HG03354 (cell line): ENCODE measurements around the gene CAMK1D.

Experiments used
- ATAC-seq: cut with Tn5 transposase; IDR thresholded peaks from one replicate; pipeline ENCODE4 v1.9.1; 2021; ENCODE audit warnings: mild to moderate bottlenecking; ENCODE audit not compliant: unreplicated experiment, poor library complexity, severe bottlenecking

CAMK1D gene

GRCh38 chr10:12568391-12569009 is 219.2 kb downstream of the CAMK1D start:
- ATAC-seq: no peak

- no peak for ATAC-seq
Observed at GRCh38 chr10:12572281-12572680, 222.9 kb downstream of the CAMK1D start.

GRCh38 chr10:12577610-12578009 is 228.3 kb downstream of the CAMK1D start:
- ATAC-seq: no peak

GRCh38 chr10:12579954-12580858 is 230.9 kb downstream of the CAMK1D start:
- peak; percentile 99 for ATAC-seq

- ATAC-seq: no peak
Observed at GRCh38 chr10:12583891-12584595, 234.7 kb downstream of the CAMK1D start.

- ATAC-seq: no peak
Observed at GRCh38 chr10:12586741-12587140, 237.4 kb downstream of the CAMK1D start.

GRCh38 chr10:12587451-12587888 is 238.1 kb downstream of the CAMK1D start:
- ATAC-seq: no peak

GRCh38 chr10:12588091-12588860 is 238.9 kb downstream of the CAMK1D start:
- no peak for ATAC-seq

GRCh38 chr10:12589291-12589690 is 239.9 kb downstream of the CAMK1D start:
- peak; percentile 52 for ATAC-seq

- ATAC-seq: no peak
Observed at GRCh38 chr10:12589791-12590190, 240.4 kb downstream of the CAMK1D start.

- no peak for ATAC-seq
Observed at GRCh38 chr10:12590675-12591659, 241.6 kb downstream of the CAMK1D start.

- no peak for ATAC-seq
Observed at GRCh38 chr10:12592967-12593366, 243.6 kb downstream of the CAMK1D start.

- ATAC-seq: no peak
Observed at GRCh38 chr10:12594448-12594944, 245.1 kb downstream of the CAMK1D start.

- ATAC-seq: no peak
Observed at GRCh38 chr10:12595936-12596576, 246.7 kb downstream of the CAMK1D start.

- no peak for ATAC-seq
Observed at GRCh38 chr10:12597176-12597575, 247.8 kb downstream of the CAMK1D start.

- no peak for ATAC-seq
Observed at GRCh38 chr10:12597788-12598765, 248.7 kb downstream of the CAMK1D start.

- no peak for ATAC-seq
Observed at GRCh38 chr10:12600652-12601051, 251.3 kb downstream of the CAMK1D start.
